GM21360 (cell line): Measurements from ENCODE around the gene GAL3ST2.

Source experiments
- ATAC-seq: cut with Tn5 transposase; IDR thresholded peaks from one replicate; pipeline ENCODE4 v1.9.1; 2021; ENCODE audit warnings: mild to moderate bottlenecking, moderate library complexity; ENCODE audit not compliant: unreplicated experiment

Gene GAL3ST2

GRCh38 chr2:241842620-241843211 lies 66.1 kb downstream of the GAL3ST2 start:
- ATAC-seq, result no peak

GRCh38 chr2:241843321-241844065 lies 66.9 kb downstream of the GAL3ST2 start:
- no peak for ATAC-seq

- peak; percentile 71 for ATAC-seq
Measured at GRCh38 chr2:241844066-241844728, 67.6 kb downstream of the GAL3ST2 start.

- ATAC-seq, result no peak
Measured at GRCh38 chr2:241844831-241845578, 68.4 kb downstream of the GAL3ST2 start.

GRCh38 chr2:241846406-241846805 lies 69.8 kb downstream of the GAL3ST2 start:
- ATAC-seq, result no peak

- ATAC-seq, result no peak
Measured at GRCh38 chr2:241848761-241849615, 72.4 kb downstream of the GAL3ST2 start.

- ATAC-seq, result no peak
Measured at GRCh38 chr2:241849616-241850543, 73.3 kb downstream of the GAL3ST2 start.

GRCh38 chr2:241850544-241851324 lies 74.1 kb downstream of the GAL3ST2 start:
- no peak for ATAC-seq

- ATAC-seq, result no peak
Measured at GRCh38 chr2:241851325-241852115, 74.9 kb downstream of the GAL3ST2 start.

- no peak for ATAC-seq
Measured at GRCh38 chr2:241852116-241852980, 75.7 kb downstream of the GAL3ST2 start.

GRCh38 chr2:241852981-241853631 lies 76.5 kb downstream of the GAL3ST2 start:
- no peak for ATAC-seq
